IMR-90 (cell line): ENCODE measurements around the gene ARTN.

Experiments used
- CHD1 ChIP-seq: IDR thresholded peaks from 2 replicates; pipeline ENCODE4 v1.6.1; 2012; ENCODE audit warnings: low read depth, low read length, improper control_type of control experiment
- CTCF ChIP-seq: conservative IDR thresholded peaks from 2 replicates; pipeline ENCODE4 v1.5.1; 2012; ENCODE audit warnings: mild to moderate bottlenecking, low read depth, low read length, improper control_type of control experiment
- FOS ChIP-seq: fragments of 150-350 bp; IDR thresholded peaks from 2 replicates; pipeline ENCODE4 v1.6.1; 2016; ENCODE audit warnings: low read depth, low read length
- POLR2A ChIP-seq: IDR thresholded peaks from 2 replicates; pipeline ENCODE4 v1.6.1; 2012; ENCODE audit warnings: mild to moderate bottlenecking, low read depth, low read length
- RAD21 ChIP-seq: IDR thresholded peaks from 2 replicates; pipeline ENCODE4 v1.6.1; 2012; ENCODE audit warnings: low read length, improper control_type of control experiment
- RCOR1 ChIP-seq: IDR thresholded peaks from 2 replicates; pipeline ENCODE4 v1.6.1; 2012; ENCODE audit warnings: mild to moderate bottlenecking, low read length, improper control_type of control experiment; ENCODE audit not compliant: insufficient replicate concordance
- RFX5 ChIP-seq: IDR thresholded peaks from 2 replicates; pipeline ENCODE4 v1.8.0; 2012; ENCODE audit warnings: low read depth, mild to moderate bottlenecking, low read length, moderate library complexity

DNA sequence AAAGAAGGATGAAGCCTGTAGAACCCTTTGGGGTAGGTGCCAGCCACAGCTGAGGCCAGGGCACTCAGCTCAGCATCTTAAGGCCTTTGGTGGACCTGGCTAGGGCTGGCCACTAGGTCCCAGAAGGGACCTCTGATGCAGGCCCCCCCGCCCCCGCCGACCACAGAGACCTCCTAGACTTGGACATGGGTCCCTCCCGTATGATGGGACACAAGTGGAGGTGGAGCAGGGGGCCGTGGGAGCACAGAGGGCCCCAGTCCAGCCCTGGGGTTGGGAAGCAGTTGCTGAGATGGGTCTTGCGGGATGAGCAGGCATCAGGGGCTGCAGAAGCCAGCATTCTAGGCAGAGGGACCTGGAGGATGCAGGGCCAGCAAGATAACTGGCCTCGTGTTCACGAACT lies 48.6 kb downstream of the ARTN start:
- TF ChIP-seq FOS = no peak
- no peak for TF ChIP-seq POLR2A
- no peak for TF ChIP-seq RAD21
- TF ChIP-seq RFX5 = no peak
- TF ChIP-seq CTCF = no peak
- no peak for TF ChIP-seq RCOR1
- TF ChIP-seq CHD1 = no peak
